Motor neuron (in vitro differentiated cells): ENCODE results near the gene LDB2. TPM values are rescaled to one million over a fixed set of nuclear protein-coding genes. Genes with fewer than 3 reads are reported as not detected.

Experiments used
- ATAC-seq, 8 experiments: fragments of 200-7000 bp; cut with Tn5 transposase; replicated peaks in 6 of 8; 2 replicates each; pipeline ENCODE4 v1.8.0; 2021; ENCODE audit warnings: mild to moderate bottlenecking in 8 of 8, moderate library complexity in 8 of 8
- H3K27ac ChIP-seq, 2 donors: fragments of 250-450 bp; sonication (Bioruptor Pico); 2 replicates each; pipeline ENCODE4 v1.9.0; 2021; ENCODE audit warnings: antibody characterized with exemption in 2 of 2, mild to moderate bottlenecking in 2 of 2, moderate library complexity in 1 of 2
- H3K4me1 ChIP-seq, 2 donors: fragments of 250-450 bp; sonication (Bioruptor Pico); replicated peaks in 1 of 2; 2 replicates each; pipeline ENCODE4 v1.6.1; 2021; ENCODE audit warnings: antibody characterized with exemption in 2 of 2, mild to moderate bottlenecking in 2 of 2, moderate library complexity in 1 of 2
- H3K4me3 ChIP-seq, 5 donors: fragments of 250-450 bp; sonication (Bioruptor Pico); 2 replicates each; pipeline ENCODE4 v1.9.0; 2021; ENCODE audit warnings: antibody characterized with exemption in 5 of 5, mild to moderate bottlenecking in 5 of 5, moderate library complexity in 4 of 5
- WGBS, 10 experiments: fragments of 450-650 bp; shearing (Covaris generic); methylation state at CpG; one replicate each; pipeline ENCODE4 v1.0.0; 2022; 5-methylcytosine and 5-hydroxymethylcytosine counted together
- in situ Hi-C, 9 experiments: fragments of 400-800 bp; cut with MboI; loops; one replicate each; pipeline ENCODE4 v1.15.0; 2021; ENCODE audit warnings: low sequenced_read_pairs in 9 of 9, low pct_unique_long_range_greater_than_20kb in 2 of 9; ENCODE audit not compliant: unreplicated experiment in 9 of 9
- total RNA-seq, 8 experiments: library from RNA; unstranded; fragments of 300-600 nt; gene quantifications; 2 replicates each; pipeline versions ENCODE4 v1.2.3 to v1.2.4, GENCODE V29; 2022

LDB2 gene
- total RNA-seq, 8 experiments from 2014 or later: 5.8 to 107 (median 20.9) TPM

- peaks cover 9 to 15% of the 10 kb centered on the region in 2 donors for H3K4me1 ChIP-seq
- in situ Hi-C loops: no loop called here
- 94 to 100% (median 100%) methylated on average over 1 to 5 of the region's 5 CpGs; no CpG with 5 or more reads in 4 of the 10 experiments for WGBS, 10 experiments
- H3K4me3 ChIP-seq: no peak overlapping the region
- no peak overlapping the region for H3K27ac ChIP-seq
- ATAC-seq: no peak
Observed at GRCh38 chr4:16857425-16857824, 41.0 kb downstream of the LDB2 start.

- in situ Hi-C loops: no loop called here
- Histone ChIP-seq H3K27ac (no peak overlapping the region), H3K4me1 (no peaks in the 10 kb centered on the region), H3K4me3 (no peak overlapping the region)
- WGBS, 10 experiments: 60 to 100% (median 96%) methylated on average over 1 to 2 of the region's 2 CpGs
- ATAC-seq: no peak
Observed at GRCh38 chr4:16853640-16854039, 44.8 kb downstream of the LDB2 start.

- peak in 1 of 8 experiments; percentile 36 for ATAC-seq
- in situ Hi-C loops: no loop called here
Observed at GRCh38 chr4:16852644-16853043, 45.8 kb downstream of the LDB2 start.

GRCh38 chr4:16852228-16852627, 46.2 kb downstream of the LDB2 start:
- in situ Hi-C loops: no loop called here
- H3K4me3 ChIP-seq: no peak overlapping the region
- no peak overlapping the region for H3K27ac ChIP-seq
- WGBS, 10 experiments: 0 to 100% (median 44%) methylated on average over 2 of the region's 2 CpGs; no CpG with 5 or more reads in 4 of the 10 experiments
- peak in 2 of 8 experiments; percentile 61 to 91 for ATAC-seq
- no peaks in the 10 kb centered on the region for H3K4me1 ChIP-seq

More at GRCh38 chr4:16852644-16853043, 45.8 kb downstream of the LDB2 start:
- Histone ChIP-seq H3K27ac (no peak overlapping the region), H3K4me1 (no peaks in the 10 kb centered on the region), H3K4me3 (no peak overlapping the region)

DNA sequence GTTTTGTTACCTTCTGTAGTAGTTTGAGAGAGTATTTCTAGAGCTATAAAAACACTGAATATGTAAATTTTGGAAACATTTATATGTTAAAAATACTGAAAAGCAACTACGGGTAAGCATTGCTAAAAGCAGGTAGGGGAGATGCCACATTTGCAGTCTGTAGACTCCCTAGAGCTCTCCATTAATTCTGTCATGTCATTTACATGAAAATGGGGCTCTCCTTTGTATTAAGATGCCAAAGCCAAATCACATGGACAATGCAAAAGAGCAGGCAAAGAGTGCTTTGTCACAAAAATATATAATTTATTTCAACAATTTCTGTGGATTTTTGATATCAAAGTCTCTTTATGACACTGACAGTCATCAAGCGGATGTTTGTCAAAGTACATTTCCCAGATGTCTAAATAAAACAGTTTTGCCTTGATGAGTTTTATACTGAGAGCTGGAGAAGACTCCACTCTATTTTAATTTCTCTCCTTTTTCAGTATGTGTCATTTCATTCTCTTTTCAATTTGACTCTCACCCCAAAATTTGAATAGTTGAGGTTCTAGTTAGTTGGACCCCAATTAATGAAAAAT, 51.8 kb downstream of the LDB2 start:
- peak in 5 of 8 experiments; percentile 60 to 76 (median 73) for ATAC-seq
- WGBS, 10 experiments: 0 to 78% (median 61%) methylated on average over 1 to 2 of the region's 2 CpGs
- Histone ChIP-seq H3K4me1 (peaks cover 20 to 25% of the 10 kb centered on the region in 2 donors), H3K27ac (no peak overlapping the region), H3K4me3 (no peak overlapping the region)
- in situ Hi-C loops: no loop called here

GRCh38 chr4:16844816-16845586, 53.4 kb downstream of the LDB2 start:
- no peak overlapping the region for H3K4me3 ChIP-seq
- peak in 5 of 8 experiments; percentile 39 to 89 (median 63) for ATAC-seq
- in situ Hi-C loops: no loop called here
- H3K27ac ChIP-seq: no peak overlapping the region
- H3K4me1 ChIP-seq: peaks cover 20 to 25% of the 10 kb centered on the region in 2 donors
- 39 to 100% (median 57%) methylated on average over 1 to 6 of the region's 6 CpGs; no CpG with 5 or more reads in 2 of the 10 experiments for WGBS, 10 experiments

GRCh38 chr4:16843831-16844508, 54.5 kb downstream of the LDB2 start:
- 92 to 100% (median 100%) methylated on average over 1 to 6 of the region's 6 CpGs; no CpG with 5 or more reads in 3 of the 10 experiments for WGBS, 10 experiments
- peak in 3 of 8 experiments; percentile 44 to 91 (median 90) for ATAC-seq
- in situ Hi-C loops: no loop called here
- H3K4me1 ChIP-seq: peaks cover 20 to 25% of the 10 kb centered on the region in 2 donors
- H3K27ac ChIP-seq: no peak overlapping the region
- no peak overlapping the region for H3K4me3 ChIP-seq

GRCh38 chr4:16838226-16838875, 60.1 kb downstream of the LDB2 start:
- Histone ChIP-seq H3K4me3 (no peak overlapping the region), H3K4me1 (no peaks in the 10 kb centered on the region), H3K27ac (no peak overlapping the region)
- in situ Hi-C loops: no loop called here
- WGBS, 10 experiments: 0 to 100% (median 82%) methylated on average over 1 to 4 of the region's 4 CpGs; no CpG with 5 or more reads in 2 of the 10 experiments
- no peak for ATAC-seq

DNA sequence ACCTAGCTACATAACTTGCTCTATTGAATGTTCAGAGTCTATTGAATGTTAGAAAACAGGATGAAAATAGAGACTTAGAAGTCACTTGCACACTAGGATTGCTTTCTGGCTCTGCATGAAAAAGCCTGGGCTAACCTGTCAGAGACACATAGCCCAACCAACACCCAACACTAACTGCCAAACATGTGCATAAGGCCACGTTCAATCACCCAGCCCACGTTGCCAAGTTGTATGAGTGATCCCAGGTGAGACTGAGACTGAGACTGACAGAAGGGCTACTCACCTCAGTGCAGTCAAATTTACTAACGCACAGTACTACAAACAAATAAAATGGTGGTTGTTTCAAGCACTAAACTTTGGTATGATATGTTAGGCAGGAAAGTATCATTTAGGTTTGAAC, 61.0 kb downstream of the LDB2 start:
- in situ Hi-C loops: no loop called here
- 78 to 100% (median 100%) methylated on average over 1 to 3 of the region's 3 CpGs; no CpG with 5 or more reads in 3 of the 10 experiments for WGBS, 10 experiments
- ATAC-seq: no peak
- Histone ChIP-seq H3K4me1 (no peaks in the 10 kb centered on the region), H3K27ac (no peak overlapping the region), H3K4me3 (no peak overlapping the region)

DNA sequence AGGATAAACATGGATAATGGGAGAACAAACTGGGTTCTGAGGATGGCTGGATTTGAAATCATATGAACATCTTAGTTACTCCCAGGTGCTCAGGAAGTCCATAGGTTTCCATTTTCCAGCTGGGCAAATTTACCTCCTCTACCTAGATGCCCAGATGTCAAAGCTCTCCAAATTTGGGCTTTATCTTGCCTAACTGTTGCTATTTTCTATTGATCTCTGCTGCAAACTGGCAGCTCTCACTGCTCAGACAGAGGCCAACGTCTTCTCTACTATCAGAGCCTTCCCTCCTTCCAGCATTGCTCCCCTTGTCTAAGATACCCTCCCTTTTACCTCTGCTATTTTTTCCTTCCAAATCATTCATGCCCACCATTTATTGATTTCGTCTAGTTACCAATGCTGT, 62.1 kb downstream of the LDB2 start:
- ATAC-seq: no peak
- H3K4me1 ChIP-seq: no peaks in the 10 kb centered on the region
- H3K27ac ChIP-seq: no peak overlapping the region
- in situ Hi-C loops: no loop called here
- WGBS, 10 experiments: 72 to 100% (median 87%) methylated on average over 1 to 2 of the region's 2 CpGs; no CpG with 5 or more reads in 2 of the 10 experiments
- H3K4me3 ChIP-seq: no peak overlapping the region

GRCh38 chr4:16835597-16836247, 62.7 kb downstream of the LDB2 start:
- WGBS, 10 experiments: 60 to 100% (median 89%) methylated on average over 1 to 2 of the region's 2 CpGs; no CpG with 5 or more reads in 3 of the 10 experiments
- no peaks in the 10 kb centered on the region for H3K4me1 ChIP-seq
- in situ Hi-C loops: no loop called here
- no peak overlapping the region for H3K4me3 ChIP-seq
- H3K27ac ChIP-seq: no peak overlapping the region
- no peak for ATAC-seq

GRCh38 chr4:16834814-16835213, 63.6 kb downstream of the LDB2 start:
- Histone ChIP-seq H3K27ac (no peak overlapping the region), H3K4me1 (no peaks in the 10 kb centered on the region), H3K4me3 (no peak overlapping the region)
- ATAC-seq: peak in 3 of 8 experiments; percentile 37 to 92 (median 71)
- in situ Hi-C loops: no loop called here
- WGBS, 10 experiments: 0 to 100% (median 88%) methylated on average over 1 to 2 of the region's 2 CpGs; no CpG with 5 or more reads in 5 of the 10 experiments
